ENCODE measurements around the gene RBM48. TPM values are rescaled to one million over a fixed set of nuclear protein-coding genes. Genes with fewer than 3 reads are reported as not detected.

RBM48 gene
- total RNA-seq, 2 donors from 2014 or later, result 9.2 to 10.2 TPM

DNA sequence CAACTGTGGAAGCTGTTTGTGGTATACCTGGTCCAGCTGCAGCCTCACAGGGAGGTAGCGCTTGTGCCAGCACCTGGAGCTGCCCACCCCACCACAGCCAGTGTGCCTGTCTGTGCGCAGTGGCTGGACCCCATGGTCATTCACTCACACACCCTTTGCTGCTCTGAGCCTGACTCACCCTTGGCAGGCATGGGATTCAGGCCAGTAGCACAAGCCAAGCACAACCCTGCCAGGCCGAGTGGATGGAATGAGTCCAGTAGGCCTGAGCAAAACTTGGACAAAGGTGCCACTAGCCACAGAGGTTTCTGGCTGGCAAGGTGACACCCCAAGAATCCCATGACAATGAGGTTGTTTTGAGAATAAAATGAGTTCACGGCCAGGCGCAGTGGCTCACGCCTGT is 19.0 kb downstream of the RBM48 start:
- intact Hi-C loops (cut with DNase I), result no loop called here
- Histone ChIP-seq H3K27ac (no peak overlapping the region), H3K4me3 (no peak overlapping the region), H3K4me1 (no peaks in the 10 kb centered on the region), H3K9me3 (no peaks in the 10 kb centered on the region), H3K9ac (ENCODE audit: low read depth in 2 of 2, low read length in 2 of 2) (no peak overlapping the region), H3K27me3 (no peaks in the 10 kb centered on the region), H3K36me3 (no peaks in the 10 kb centered on the region)
- no peak for DNase-seq
- TF ChIP-seq, protein P1, sequence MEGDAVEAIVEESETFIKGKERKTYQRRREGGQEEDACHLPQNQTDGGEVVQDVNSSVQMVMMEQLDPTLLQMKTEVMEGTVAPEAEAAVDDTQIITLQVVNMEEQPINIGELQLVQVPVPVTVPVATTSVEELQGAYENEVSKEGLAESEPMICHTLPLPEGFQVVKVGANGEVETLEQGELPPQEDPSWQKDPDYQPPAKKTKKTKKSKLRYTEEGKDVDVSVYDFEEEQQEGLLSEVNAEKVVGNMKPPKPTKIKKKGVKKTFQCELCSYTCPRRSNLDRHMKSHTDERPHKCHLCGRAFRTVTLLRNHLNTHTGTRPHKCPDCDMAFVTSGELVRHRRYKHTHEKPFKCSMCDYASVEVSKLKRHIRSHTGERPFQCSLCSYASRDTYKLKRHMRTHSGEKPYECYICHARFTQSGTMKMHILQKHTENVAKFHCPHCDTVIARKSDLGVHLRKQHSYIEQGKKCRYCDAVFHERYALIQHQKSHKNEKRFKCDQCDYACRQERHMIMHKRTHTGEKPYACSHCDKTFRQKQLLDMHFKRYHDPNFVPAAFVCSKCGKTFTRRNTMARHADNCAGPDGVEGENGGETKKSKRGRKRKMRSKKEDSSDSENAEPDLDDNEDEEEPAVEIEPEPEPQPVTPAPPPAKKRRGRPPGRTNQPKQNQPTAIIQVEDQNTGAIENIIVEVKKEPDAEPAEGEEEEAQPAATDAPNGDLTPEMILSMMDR (IDR thresholded peaks at IDR 0.05), result no peak

DNA sequence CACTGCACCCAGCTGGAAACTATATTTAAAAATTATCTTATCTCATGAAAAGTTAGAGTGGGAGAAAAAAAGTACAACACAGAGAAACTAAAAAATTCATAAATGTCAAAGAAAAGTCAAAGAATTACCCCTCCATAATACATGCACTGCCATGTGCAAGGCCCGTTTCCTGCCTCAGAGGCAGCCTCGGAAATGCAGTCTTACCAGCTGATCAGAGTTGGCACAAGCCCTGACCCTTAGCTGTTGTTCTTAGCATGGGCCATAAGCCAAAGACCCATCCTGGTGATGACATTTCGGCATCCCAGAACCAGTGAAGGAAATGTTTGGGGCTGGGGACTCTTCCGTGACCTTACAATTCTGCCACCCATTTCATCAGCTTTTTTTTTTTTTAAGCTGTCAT is 21.6 kb downstream of the RBM48 start:
- Histone ChIP-seq H3K9me3 (no peaks in the 10 kb centered on the region), H3K4me1 (no peaks in the 10 kb centered on the region), H3K9ac (ENCODE audit: low read depth in 2 of 2, low read length in 2 of 2) (no peak overlapping the region), H3K27me3 (no peaks in the 10 kb centered on the region), H3K36me3 (no peaks in the 10 kb centered on the region), H3K4me3 (no peak overlapping the region), H3K27ac (no peak overlapping the region)
- intact Hi-C loops (cut with DNase I), result no loop called here
- TF ChIP-seq, protein P1 (IDR thresholded peaks at IDR 0.05), result no peak
- DNase-seq, result no peak

DNA sequence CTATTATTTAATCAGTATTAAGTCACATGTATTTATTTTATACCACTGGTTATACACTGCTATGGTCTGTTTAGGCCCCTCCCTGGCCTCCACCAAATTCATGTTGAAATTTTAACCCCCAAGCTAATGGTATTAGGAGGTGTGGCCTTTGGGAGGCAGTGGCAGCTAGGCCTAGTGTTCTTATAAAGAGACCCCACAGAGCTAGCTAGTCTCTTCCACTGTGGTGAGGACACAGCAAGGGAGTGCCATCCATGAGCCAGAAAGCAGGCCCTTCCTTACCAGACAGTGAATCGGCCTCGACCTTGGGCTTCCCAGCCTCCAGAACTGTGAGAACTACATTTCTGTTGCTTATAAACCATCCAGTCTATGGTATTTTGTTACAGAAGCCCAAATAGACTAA is 28.7 kb downstream of the RBM48 start:
- intact Hi-C loops (cut with DNase I), result no loop called here
- TF ChIP-seq, protein P1 (IDR thresholded peaks at IDR 0.05), result no peak
- no peaks in the 10 kb centered on the region for H3K9me3 ChIP-seq
- H3K9ac ChIP-seq (ENCODE audit: low read depth in 2 of 2, low read length in 2 of 2), result no peak overlapping the region
- no peaks in the 10 kb centered on the region for H3K36me3 ChIP-seq
- H3K27me3 ChIP-seq, result no peaks in the 10 kb centered on the region
- no peak overlapping the region for H3K27ac ChIP-seq
- no peak overlapping the region for H3K4me3 ChIP-seq
- DNase-seq, result no peak
- H3K4me1 ChIP-seq, result no peaks in the 10 kb centered on the region

DNA sequence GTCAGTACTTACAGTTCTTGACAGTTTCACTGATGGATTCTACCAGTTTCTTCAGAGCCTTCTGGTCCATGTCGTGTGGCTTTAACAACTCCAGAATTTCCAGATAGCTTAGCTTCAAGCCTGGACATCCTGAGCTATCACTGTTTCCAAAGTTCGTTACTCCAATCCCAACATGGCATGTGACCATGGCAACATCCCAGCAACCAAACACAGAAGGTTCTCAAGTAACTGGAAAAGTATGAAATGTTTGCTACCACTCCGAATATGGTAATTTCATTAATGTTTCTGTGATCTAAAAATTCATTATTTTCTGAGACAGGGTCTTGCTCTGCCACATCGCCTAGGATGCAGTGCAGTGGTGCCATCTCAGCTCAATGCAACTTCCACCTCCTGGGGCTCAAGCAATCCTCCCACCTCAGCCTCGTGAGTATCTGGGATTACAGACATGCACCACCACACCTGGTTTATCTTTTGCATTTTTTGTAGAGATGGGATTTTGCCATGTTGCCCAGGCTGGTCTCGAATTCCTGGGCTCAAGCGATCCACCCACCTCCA is 29.3 kb downstream of the RBM48 start:
- Histone ChIP-seq H3K36me3 (no peaks in the 10 kb centered on the region), H3K9ac (ENCODE audit: low read depth in 2 of 2, low read length in 2 of 2) (no peak overlapping the region), H3K27ac (no peak overlapping the region), H3K9me3 (no peaks in the 10 kb centered on the region), H3K4me3 (no peak overlapping the region), H3K27me3 (no peaks in the 10 kb centered on the region), H3K4me1 (no peaks in the 10 kb centered on the region)
- DNase-seq, result no peak
- TF ChIP-seq, protein P1 (IDR thresholded peaks at IDR 0.05), result no peak
- intact Hi-C loops (cut with DNase I), result no loop called here

DNA sequence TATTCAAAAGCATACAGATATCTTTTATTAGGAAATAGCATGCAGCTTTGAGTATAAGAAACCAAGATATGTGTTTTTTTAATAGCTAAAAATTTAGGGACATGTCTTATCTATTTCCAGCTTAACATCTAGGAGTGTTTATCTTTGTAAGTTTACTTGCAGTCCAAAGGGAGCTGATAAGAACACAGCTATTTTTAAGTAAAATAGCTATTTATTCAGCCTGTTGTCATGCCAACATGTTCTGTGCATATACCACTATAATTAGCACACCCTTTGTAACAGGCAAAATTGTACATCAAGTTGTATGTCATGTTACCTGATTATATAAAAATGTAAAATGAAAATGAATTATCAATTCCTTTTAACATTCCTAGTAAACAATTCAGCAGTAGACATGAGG is 32.0 kb downstream of the RBM48 start:
- Histone ChIP-seq H3K4me3 (no peak overlapping the region), H3K9ac (ENCODE audit: low read depth in 2 of 2, low read length in 2 of 2) (no peak overlapping the region), H3K36me3 (no peaks in the 10 kb centered on the region), H3K27me3 (no peaks in the 10 kb centered on the region), H3K4me1 (no peaks in the 10 kb centered on the region), H3K9me3 (no peaks in the 10 kb centered on the region), H3K27ac (no peak overlapping the region)
- intact Hi-C loops (cut with DNase I), result no loop called here
- TF ChIP-seq, protein P1 (IDR thresholded peaks at IDR 0.05), result no peak
- DNase-seq, result no peak

All from colonic mucosa (tissue), 4 donors.